Measurements from ENCODE around the gene SLC2A1.

- TF ChIP-seq TARDBP (IDR thresholded peaks at IDR 0.05) (no peak), HDGF (IDR thresholded peaks at IDR 0.05; ENCODE audit: borderline replicate concordance) (no peak), FOXK2 (IDR thresholded peaks at IDR 0.05) (no peak)
Measured at GRCh38 chr1:42968654-42969053, 10.0 kb upstream of the SLC2A1 start.
